Stimulated activated CD4-positive, alpha-beta T cell treated with anti-CD3 and anti-CD28 coated beads, Interleukin-15, amount 100 ng/mL, for 1 hour (primary cell): ENCODE measurements around the gene TEX53.

Experiments
- DNase-seq, 2 donors: peaks; one replicate each; pipeline ENCODE4 v3.0.0-alpha.2; 2020; ENCODE audit warnings: low read depth in 1 of 2, low spot score in 1 of 2

TEX53 gene

DNA sequence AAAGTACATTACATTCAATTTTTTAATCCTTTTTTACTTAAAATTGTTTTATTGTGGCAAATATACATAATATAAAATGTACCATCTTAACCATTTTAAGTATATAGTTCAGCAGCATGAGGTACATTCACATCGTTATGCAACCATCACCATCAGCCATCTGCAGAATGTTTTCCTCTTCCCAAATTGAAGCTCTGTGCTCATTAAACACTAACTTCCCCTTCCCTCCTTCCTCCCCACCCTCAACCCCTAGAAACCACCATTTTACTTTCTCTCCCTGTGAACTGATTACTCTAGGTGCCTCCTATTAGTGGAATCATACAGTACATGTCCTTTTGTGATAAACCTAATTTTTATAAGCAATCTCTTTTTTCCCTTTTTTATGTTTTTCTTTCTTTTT is 15.6 kb downstream of the TEX53 start:
- no peak for DNase-seq

DNA sequence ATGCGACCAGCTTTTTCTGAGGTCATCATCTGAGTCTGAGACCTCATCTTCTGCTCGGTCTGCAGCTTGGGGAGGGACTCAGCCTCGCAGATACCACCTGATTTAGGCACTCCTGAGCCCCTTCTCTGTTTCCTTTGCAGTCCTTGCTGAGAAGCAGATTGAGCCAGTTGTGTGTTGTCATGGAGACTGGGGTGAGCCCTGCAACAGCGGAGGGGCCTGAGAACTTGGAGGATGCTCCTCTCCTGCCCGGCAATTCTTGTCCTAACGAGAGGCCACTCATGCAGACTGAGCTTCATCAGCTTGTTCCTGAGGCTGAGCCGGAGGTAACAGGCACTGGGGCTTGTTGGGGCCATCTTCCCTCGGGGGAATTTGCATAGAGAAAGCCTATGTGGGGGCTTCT is 19.2 kb downstream of the TEX53 start:
- no peak for DNase-seq

DNA sequence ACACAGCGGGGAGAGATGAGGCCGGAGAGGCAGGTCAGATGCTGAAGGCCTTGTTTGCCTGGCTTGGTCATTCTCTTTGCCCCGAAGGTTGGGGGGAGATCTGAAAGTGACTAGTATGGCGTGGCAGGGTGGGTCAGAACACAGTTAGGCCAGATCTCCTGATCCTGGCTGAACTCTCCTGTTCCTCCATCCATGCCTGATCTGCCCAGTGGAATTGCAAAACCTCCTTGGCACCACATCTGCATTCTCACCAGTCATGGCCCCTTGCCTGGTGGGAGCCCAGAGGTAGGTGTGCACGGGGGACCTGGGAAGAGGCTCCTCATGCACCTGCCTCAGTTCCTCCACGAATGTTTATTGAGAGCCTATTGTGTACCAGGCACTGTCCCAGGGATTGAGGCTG is 23.2 kb downstream of the TEX53 start:
- DNase-seq, result no peak

DNA sequence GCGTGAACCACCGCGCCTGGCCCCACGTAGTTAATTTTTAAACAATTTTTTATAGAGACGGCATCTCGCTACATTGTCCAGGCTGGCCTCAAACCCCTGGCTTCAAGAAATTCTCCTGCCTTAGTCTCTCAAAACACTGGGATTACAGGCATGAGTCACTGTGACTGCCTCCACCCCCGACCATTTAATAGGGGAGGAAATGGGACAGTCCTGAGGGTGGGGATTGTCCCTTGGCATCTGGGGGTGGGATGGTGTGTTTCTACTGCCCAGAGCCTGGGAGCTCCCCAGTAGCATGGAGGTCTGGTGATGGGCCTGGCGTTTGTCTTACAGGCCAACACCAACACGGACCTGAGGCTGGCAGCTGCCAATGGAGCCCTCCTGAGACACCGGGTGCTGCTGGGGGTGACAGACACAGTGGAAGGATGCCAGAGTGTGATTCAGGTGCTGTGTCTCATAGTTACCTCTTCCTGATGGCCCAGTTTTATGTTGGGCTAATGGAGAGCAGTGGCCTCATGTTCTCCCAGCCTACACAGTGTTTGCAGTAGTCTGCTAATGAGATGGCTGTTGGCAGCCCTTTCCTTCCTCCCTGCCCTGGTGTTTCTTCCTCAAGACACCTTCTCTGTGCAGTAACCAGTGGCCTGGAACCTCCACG is 24.0 kb downstream of the TEX53 start:
- DNase-seq, result no peak

DNA sequence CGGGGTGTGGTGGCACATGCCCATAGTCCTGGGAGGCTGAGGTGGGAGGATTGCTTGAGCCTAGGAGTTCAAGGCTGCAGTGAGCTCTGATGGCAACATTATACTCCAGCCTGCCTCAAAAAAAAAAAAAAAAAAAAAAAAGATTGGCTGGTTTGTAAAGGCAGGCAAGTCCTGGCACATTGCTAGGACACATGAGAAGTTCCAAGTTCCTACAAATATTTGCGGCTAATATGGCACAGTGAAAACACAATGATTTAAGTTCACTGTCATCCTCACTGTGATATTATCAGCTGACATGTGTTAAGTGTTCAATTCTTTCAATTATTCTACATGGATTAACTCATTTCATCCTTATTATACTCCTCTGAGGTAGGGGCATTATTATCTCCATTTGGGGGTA is 26.4 kb downstream of the TEX53 start:
- DNase-seq, result no peak

DNA sequence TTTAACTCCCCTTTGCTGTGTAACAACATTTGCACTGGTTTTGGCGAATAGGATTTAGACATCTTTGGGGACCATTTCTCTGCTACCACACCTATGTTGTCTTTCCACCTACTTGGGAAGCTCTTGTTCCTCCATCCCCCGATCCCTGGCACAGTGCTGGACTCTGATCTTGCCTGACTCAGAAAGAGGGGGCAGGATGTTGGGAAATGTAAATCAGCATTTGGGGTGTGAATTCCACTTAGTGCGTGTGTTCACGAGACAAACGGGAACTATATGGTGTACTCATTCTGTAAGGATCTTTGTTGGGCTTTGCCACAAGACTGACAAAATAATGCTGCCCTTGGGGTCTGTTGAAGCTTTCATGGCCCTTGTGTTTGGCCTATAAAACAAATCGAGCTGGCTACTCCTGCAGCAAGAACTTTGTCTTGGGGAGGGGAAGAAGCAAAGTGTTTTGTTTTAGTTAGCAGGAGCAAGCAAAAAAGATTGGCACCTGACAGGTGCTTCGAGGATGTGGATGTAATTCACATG is 28.0 kb downstream of the TEX53 start:
- no peak for DNase-seq

DNA sequence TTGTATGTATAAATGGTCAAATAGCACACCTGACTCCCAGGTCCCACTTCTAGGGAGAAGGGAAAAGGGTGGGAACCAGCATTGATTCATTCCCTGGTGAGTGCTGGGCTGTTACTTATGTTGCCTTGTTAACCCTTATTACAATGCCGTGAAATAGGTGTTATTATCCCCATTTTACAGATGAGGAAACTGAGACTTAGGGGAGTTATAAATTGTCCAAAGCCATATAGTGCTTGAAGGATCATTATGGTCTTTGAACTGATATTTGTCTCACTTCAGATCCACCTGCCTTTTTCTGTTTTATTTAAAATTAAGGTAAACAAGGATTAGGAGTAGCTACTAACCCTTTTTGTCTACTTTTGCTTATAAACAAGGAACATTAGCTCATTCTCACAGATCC is 30.1 kb downstream of the TEX53 start:
- no peak for DNase-seq

DNA sequence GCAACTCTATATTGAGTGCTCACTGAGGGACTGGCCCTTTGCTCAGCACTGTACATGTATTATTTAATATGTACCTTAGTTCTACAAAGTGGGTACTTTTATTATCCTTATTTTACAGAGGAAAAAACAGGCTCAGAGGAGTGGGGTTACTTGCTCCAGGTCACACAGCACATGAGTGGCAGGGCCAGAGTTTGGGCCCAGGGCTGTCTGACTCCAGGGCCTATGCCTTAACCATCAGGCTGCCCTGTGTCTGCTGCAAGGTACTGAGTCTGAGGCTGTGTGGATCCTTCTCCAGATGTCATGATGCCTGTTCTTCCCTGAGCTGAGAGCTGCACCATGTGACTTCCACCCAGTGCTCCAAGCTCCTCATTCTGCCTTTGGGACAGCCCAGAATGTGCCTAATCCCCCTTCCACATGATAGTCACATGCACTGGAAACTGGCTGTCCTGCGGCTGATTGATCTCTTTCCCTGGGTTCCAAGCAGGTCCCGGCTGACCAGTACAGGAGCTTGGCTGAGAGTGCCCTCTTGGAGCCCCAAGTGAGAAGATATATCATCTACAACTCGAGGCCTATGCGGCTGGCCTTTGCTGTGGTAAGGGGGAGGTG is 31.1 kb downstream of the TEX53 start:
- no peak for DNase-seq

DNA sequence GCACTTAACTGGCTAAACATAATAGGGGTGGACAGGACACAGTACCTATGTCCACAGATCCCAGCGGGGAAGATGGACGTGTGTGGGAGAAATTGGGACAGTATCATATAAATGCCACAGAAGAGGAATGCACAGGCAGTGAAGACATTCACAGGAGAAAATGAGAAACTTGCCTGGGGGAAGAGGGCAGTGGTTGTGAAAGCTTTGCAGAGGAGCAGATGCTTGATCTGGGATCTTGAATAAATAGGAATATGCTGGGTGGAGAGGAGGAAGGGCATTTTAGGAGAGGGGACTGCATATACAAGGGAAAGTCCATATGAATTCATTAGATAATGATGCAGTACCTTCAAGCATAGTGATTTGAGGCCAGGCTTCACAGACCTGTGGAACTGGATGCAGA is 32.9 kb downstream of the TEX53 start:
- no peak for DNase-seq

DNA sequence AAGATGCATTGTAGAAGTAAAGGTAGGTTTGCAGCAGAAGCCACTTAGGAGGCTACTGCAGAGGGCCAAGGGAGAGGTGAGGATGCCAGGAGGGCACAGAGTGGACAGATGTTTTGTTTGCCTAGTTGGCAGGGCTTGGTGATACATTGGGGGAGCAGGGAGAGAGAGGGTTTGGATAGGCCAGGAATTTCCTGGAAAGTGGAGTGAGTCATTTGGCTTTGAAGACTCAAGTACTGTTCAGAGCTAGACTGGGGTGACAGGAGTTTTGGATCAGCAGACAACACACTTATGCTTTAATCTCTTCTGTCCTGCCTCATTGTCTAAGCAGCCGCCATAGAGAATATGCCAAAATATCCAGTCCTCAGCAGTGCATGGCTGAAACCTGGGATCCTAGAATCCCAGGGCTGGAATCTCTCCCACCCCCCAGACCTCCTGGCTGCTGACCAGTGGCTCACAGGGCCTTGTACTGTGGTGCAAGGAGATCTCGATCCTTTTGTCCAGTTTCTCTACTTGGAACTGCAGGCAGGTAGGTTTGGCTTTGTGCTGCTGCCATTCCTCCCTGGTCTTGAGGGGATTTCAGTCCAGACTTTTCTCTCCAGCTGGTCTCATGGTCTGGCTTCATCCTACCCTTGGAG is 35.5 kb downstream of the TEX53 start:
- no peak for DNase-seq

DNA sequence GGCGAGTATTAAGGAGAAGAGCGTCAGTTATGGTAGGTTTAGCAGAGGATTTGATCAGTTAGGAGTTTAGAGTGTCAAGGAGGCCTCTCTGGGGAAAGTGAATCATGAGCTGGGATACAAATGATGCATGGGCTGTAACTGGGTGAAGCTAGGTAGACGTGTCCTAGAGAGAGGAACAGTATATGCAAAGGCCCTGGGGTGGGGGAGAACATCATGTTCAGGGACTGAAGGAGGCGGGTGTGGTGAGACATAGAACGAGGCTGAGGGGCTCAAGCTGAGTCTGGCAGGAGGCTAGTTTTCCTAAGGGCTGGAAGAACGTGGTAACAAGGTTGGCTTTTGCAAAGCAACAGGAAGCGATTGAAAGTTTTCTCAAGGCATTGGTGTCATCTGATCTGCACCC is 36.0 kb downstream of the TEX53 start:
- DNase-seq, result no peak

DNA sequence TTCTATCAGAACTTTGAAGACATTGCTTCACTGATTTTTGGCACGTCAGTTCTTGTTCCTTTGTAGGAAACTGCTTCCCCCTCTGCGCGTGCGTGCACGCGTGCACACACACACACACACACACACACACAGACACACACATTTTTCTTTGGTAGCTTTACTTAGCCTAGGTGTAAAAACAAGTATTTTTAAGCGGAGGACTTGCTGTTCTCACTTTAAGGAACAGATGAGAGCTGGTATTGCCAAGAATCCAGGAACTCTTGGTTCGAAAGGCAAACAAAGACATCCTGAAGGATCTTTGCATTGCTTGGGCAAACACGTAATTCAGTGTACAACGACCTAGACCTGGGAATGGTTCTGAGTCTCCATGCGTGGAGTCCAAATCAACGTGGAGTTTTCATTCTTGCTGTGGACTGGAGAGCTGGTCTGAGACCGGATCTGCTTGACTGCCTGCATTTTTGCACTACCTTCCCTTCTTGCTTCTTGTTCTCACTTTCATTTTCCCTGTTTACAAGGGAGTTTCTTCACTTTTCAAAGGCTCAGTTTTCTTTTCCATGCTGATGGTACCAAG is 38.3 kb downstream of the TEX53 start:
- DNase-seq, result no peak

DNA sequence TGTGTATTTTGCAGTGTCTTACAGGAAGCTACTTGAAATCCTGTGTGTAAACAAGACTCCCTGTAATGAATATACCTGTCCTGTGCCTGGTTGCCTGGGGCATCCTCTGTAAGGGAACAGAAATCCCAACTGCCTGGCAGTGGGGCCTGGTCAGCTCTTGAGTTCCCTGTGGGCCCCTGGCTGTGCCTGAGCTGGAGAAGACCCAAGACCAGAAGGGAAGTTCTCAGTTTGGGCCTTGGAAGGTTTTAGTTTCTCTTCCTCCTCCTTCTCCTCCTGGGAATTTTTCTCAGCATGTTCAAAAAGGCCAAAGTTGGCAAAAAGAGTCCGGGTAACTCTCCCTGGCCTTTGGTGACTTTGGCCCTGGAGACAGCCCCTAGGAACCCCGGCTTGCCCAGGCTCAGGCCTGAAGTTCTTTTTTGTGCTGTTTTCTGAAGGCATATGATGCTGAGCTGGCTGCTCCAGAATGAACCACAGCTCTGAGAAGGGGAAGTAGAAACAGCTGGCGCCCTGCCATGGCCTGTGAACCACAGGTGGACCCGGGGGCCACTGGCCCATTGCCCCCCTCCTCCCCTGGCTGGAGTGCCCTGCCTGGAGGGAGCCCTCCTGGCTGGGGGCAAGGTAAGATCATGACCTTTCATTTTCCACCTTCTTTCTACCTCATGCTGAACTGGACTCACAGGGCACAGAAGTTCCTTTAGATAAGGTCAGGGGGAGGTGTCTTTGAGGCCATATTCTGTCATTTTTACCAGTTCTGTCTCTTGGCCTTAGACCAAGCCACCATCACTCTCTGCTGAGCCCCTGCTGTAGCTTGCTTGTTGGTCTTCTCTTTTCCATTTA is 40.7 kb downstream of the TEX53 start:
- no peak for DNase-seq

DNA sequence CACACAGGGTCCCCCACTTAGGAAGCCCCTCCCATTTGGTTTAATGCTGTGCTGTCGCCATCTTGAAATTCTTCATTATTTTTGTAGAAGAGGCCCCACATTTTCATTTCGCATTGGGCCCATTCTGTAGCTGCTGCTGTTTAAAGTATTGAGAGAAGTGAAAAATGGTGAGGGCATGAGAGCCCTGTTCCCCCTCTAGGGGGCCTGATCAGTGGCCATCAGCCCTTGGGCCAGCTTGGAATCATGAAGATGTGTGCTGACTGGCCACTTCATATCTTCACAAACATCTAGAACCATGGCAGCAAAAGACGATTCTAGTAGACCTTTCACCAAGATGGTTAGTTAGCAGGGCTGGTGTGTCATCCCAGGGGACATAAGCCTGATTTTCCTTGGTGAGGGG is 43.2 kb downstream of the TEX53 start:
- no peak for DNase-seq

DNA sequence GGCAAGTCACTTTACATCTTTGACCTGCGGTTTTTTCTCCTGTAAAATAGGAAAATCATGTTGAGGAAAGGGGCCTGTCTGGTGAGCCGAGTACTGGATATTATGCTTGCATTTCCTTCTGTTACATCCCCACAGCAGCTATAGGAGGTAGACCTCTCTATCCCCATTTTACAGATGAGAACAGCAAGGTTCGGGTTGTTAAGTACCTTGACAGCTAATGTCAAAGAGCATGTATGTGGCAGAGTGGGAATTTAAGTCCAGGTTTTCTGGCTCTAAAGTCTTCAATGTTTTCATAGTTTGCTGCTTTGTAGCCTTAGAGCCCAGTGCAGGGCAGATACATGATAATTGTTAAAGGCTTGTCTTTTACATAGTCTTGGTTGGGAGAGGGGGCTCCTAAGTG is 43.7 kb downstream of the TEX53 start:
- no peak for DNase-seq

DNA sequence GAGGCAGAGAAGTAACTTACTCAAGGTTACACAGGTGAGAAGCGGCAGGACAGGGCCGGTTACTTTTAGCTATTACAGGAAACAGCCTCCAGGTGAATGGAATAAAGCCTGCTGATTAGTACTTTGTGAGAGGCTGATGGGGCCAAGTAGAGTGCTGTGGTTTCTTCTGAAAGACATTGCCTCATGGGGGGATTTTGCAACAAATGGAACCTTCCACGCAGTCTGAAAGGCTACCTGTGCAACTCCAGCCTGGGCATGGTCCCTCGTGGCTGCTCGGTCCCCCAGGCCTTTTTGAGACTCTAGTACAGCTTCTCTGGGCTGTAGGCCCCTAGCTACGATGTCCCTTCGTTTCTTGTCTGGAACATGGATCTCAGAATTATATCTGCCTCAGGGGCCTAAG is 44.5 kb downstream of the TEX53 start:
- no peak for DNase-seq

DNA sequence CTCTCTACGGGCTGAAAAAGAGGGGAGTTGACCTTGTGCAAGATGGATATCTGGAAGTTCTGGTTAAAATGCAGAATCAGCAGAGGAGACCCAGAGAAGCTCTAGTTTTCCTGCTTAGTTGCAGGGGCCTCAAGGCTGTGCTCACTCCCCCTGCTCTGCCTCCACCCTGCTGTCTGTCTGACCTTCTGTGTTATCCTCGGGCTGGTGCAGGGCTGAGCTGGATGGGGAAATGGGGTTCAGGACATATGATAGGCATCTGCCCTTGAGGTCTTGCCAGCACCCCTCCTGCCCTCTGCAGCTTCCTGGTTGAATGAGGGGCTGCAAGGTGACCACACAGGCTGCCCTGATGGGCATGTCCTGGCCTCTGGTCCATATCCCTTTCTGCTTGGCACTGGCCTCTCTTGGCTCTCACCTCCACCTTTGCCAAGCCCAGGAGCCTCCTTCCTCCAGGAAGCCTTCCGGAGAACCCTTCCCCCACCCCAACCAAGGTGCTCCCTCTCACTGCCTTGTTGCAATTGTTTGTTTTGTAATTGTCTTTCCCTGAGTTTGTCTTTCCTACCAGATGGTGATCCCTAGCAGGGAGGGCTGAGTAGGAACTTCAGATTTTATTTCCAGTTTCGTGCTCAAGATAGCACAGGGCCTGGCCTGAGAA is 45.2 kb downstream of the TEX53 start:
- DNase-seq, result no peak

DNA sequence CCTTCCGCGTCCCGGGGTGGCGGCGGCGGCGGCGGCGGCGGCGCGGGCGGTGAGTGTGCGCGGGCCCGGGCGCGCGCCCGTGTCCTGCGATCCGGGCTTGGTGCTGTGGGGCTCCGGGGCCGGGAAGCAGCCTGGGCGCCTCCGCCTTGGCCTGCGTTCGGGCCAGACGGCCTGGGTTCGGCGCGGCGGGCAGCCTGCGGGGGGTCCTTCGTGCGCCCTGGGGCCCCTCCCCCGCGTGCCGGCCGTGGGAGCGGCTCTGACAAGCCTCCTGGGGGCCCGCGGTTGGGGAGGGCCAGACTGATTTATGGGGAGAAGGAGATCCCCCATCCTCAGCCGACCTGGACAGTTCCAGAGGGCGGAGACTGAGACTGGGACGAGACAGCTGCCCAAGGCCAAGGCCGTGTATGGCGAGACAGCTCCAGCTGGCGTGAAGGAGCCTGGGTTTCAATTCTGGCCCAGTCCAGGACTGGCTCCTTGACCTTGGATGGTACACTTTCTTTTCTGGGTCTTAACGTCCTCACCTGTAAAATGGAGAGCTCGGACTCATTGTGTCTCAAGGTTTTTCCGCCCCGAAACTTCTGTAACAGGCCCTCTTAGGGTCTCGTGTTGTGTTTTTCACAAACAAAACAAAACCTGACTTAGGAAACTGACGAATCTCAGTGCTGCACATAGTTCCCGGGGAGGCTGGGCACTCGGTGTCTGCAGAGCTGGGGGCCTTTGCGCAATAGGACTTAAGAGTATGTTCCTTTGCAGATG is 45.9 kb downstream of the TEX53 start:
- DNase-seq, result peak in 1 of 2 donors; percentile 42

DNA sequence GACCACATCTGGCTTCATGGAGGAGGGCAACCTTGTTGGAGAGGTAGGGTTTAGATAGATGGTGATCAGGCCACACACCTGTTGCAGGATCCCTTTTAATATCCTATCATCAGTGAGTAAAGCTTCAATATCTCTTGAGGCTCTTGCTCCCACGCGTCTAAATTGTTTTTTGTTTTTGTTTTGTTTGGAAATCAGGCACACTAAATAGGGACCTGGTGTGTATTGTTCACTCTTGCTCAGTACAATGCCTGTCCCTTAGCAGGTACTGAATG is 49.1 kb downstream of the TEX53 start:
- DNase-seq, result no peak
